ENCODE data around the gene AVEN.

AVEN gene

DNA sequence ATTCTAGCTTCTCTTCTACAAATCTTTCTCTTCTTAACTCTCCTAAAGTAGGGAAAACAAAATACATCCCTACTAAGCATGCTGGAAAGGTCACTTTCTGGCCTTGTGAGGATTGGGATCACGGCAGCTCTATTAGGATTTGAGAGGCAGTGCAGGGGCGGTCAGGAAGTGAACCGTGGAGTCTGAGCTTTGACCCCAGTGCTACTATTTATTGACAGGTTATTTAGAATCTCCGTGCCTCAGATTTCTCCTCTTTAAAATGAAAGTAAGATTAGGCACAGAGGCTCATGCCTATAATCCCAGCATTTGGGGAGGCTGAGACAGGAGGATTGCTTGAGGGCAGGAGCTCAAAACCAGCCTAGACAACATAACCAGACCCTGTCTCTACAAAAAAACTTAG lies 112.7 kb downstream of the AVEN start:
- H3K4me3 ChIP-seq (replicated peaks; ENCODE audit: low read depth, low read length): no peak overlapping the region
- DNase-seq (ENCODE audit: extremely low read depth, insufficient read length): no peak
- no peaks in the 10 kb centered on the region for H3K27me3 ChIP-seq (replicated peaks; ENCODE audit: control insufficient read depth, insufficient read depth, low read length)
- H3K36me3 ChIP-seq (ENCODE audit: control insufficient read depth, insufficient read depth, low read length): no peaks in the 10 kb centered on the region
- TF ChIP-seq CTCF (IDR thresholded peaks at IDR 0.05; ENCODE audit: insufficient read depth, low read length, poor library complexity, severe bottlenecking): no peak

DNA sequence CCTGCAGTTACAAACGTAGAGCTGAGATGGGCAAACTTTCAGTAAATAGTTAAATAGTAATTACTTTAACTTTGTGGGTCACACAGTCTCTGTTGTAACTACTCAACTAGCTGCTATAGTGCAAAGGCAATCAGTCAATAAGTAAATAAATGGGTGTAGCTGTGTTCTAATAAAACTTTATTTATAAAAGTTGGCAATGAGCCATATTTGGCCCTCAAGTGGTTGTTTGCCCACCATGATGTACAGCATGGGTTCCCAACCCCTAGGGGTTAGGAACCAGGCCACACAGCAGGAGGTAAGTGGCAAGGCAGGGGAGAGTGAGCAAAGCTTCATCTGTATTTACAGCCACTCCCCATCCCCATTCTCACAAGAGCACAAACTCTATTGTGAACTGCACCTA lies 115.6 kb downstream of the AVEN start:
- DNase-seq (ENCODE audit: extremely low read depth, insufficient read length): no peak
- no peak for TF ChIP-seq CTCF (IDR thresholded peaks at IDR 0.05; ENCODE audit: insufficient read depth, low read length, poor library complexity, severe bottlenecking)
- H3K36me3 ChIP-seq (ENCODE audit: control insufficient read depth, insufficient read depth, low read length): no peaks in the 10 kb centered on the region

DNA sequence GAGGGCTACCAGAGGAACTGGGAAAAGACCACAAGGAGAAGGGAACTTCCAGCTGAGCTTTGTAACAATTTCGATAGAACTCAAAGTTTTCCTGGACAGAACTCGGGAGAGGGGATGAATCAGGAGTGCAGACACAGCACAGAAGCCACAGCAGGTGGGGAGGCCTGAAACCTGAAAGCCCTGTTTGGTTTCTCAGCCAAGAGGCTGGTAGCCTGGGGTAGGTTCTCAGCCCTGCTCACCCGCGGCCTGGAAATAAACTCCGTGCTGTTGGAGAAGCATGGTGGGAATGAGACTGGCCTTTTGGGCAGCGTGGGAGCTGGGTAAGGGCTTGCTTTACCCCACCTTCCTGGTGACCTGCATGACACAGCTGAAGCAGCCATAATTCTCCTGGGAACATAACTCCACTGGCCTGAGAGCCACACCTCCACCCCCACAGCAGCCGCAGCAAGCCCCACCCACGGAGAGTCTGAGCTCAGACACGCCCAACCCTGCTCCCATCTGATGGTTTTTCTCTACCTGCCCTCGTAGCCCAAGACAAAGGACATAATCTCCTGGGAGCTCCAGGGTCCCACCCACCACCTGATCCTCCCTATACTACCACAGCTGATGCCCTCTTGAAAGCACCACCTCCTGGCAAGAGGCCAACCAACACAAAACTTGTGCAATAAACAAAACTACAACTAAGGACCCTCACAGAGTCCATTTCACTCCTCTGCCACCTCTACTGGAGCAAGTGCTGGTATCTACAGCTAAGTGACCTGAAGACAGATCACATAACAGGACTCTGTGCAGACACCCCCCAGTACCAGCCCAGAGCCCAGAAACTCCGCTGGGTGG lies 123.2 kb downstream of the AVEN start:
- TF ChIP-seq CTCF (IDR thresholded peaks at IDR 0.05; ENCODE audit: insufficient read depth, low read length, poor library complexity, severe bottlenecking): no peak
- H3K36me3 ChIP-seq (ENCODE audit: control insufficient read depth, insufficient read depth, low read length): no peaks in the 10 kb centered on the region
- H3K4me3 ChIP-seq (replicated peaks; ENCODE audit: low read depth, low read length): no peak overlapping the region
- H3K27me3 ChIP-seq (replicated peaks; ENCODE audit: control insufficient read depth, insufficient read depth, low read length): no peaks in the 10 kb centered on the region
- DNase-seq (ENCODE audit: extremely low read depth, insufficient read length): peak; percentile 20

More for the DNA sequence above, 115.6 kb downstream of the AVEN start:
- Histone ChIP-seq H3K4me3 (replicated peaks; ENCODE audit: low read depth, low read length) (no peak overlapping the region), H3K27me3 (replicated peaks; ENCODE audit: control insufficient read depth, insufficient read depth, low read length) (no peaks in the 10 kb centered on the region)

GRCh38 chr15:33913459-33913858 lies 125.5 kb downstream of the AVEN start:
- no peak overlapping the region for H3K4me3 ChIP-seq (replicated peaks; ENCODE audit: low read depth, low read length)
- no peak for TF ChIP-seq CTCF (IDR thresholded peaks at IDR 0.05; ENCODE audit: insufficient read depth, low read length, poor library complexity, severe bottlenecking)
- no peaks in the 10 kb centered on the region for H3K27me3 ChIP-seq (replicated peaks; ENCODE audit: control insufficient read depth, insufficient read depth, low read length)
- no peaks in the 10 kb centered on the region for H3K36me3 ChIP-seq (ENCODE audit: control insufficient read depth, insufficient read depth, low read length)
- DNase-seq (ENCODE audit: extremely low read depth, insufficient read length): no peak

DNA sequence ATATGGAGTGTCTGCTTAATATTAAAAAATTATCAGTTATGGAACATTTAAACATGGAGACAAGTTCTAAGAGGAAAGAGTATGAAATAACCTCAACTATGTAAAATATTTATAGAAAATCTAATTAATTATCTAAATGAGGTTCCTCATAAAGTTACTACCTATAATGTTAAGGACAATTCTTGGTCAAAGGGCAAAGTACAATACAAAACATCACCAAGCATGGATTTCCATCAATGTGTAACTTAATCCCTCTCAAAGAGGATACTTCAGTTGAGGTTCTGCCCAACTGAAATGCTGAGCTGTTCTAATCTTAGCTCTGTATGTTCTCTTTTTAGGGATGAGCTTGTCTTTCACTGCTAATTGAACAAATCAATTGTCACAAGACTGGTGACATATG lies 126.7 kb downstream of the AVEN start:
- H3K36me3 ChIP-seq (ENCODE audit: control insufficient read depth, insufficient read depth, low read length): no peaks in the 10 kb centered on the region
- H3K4me3 ChIP-seq (replicated peaks; ENCODE audit: low read depth, low read length): no peak overlapping the region
- DNase-seq (ENCODE audit: extremely low read depth, insufficient read length): no peak
- no peaks in the 10 kb centered on the region for H3K27me3 ChIP-seq (replicated peaks; ENCODE audit: control insufficient read depth, insufficient read depth, low read length)
- no peak for TF ChIP-seq CTCF (IDR thresholded peaks at IDR 0.05; ENCODE audit: insufficient read depth, low read length, poor library complexity, severe bottlenecking)

Measured in GM06990 (cell line).